ENCODE data around the gene FOXL2.

The FOXL2 gene

DNA sequence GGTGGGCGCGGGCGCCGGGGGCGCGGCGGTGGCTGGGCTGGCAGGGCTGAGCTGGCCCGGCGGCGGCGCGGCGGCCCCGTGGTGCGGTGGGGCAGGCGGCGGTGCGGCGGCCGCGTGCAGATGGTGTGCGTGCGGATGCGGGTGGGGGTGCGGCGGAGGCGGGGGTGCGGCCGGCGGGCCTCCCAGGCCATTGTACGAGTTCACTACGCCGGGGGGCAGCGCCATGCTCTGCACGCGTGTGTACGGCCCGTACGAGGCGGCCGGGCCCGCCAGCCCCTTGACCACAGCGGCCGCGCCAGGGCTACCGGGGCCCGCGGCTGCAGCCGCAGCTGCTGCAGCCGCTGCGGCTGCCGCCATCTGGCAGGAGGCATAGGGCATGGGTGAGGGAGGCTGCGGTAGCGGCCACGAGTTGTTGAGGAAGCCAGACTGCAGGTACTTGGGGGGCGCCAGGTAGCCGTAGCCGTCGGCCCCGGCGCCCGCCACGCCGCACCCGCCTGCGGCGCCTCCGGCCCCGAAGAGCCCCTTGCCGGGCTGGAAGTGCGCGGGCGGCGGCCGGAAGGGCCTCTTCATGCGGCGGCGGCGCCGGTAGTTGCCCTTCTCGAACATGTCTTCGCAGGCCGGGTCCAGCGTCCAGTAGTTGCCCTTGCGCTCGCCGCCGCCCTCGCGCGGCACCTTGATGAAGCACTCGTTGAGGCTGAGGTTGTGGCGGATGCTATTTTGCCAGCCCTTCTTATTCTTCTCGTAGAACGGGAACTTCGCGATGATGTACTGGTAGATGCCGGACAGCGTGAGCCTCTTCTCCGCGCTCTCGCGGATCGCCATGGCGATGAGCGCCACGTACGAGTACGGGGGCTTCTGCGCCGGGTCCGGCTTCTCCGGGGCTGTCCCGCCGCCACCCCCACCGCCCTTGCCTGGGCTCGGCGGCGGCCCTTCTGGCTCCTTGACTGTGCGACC, 951 bp downstream of the FOXL2 start:
- peak; percentile 56 for DNase-seq (ENCODE audit: low spot score)

DNA sequence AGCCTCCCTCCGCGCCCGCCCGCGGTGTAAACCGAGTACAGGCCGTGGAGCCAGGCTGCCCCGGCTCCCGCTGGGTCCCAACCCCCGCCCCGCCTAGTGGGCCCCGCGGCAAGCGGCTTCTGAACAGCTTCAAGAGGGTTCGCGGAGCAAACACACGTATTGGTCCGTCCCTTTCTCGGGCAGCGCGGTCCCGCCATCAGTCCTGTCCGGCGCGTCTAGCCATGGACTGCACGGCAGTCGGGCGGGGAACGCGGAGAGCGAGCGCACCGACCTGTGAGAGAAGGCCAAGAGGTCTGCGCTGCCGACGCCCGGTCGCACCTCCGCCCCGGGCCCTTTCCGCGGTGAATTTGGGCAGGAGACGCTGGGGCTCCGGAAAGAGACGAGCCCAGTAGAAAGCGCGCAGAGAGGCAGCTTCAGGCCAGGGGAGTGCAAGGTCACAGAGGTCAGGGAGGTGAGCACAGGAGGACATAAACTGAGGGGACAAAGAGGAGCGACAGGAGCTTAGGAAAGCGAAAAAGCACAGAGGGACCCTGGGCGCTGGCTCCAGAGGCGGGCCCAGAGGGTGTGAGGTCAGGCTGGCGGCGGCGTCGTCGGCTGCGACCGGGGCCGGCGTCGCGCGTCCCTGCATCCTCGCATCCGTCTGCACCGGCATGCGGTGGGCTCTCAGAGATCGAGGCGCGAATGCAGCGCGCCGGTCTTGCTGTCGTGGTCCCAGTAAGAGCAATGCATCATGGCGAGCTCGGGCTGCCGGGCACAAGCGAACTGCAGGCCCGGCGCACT, 1.8 kb downstream of the FOXL2 start:
- no peak for DNase-seq (ENCODE audit: low spot score)

DNA sequence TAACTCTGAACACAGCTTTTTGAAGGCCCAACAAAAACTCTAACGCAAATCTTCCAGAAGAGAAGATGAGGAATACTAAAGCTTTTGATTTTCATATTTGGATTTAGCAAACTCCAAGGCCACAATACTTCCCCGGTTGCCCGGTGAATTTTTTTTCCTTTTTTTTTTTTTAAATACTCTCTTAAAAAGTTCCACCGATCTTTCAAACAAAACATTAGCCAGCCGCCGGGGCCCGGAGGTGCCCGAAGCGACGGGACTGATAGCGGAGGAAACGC, 2.3 kb downstream of the FOXL2 start:
- no peak for DNase-seq (ENCODE audit: low spot score)

DNA sequence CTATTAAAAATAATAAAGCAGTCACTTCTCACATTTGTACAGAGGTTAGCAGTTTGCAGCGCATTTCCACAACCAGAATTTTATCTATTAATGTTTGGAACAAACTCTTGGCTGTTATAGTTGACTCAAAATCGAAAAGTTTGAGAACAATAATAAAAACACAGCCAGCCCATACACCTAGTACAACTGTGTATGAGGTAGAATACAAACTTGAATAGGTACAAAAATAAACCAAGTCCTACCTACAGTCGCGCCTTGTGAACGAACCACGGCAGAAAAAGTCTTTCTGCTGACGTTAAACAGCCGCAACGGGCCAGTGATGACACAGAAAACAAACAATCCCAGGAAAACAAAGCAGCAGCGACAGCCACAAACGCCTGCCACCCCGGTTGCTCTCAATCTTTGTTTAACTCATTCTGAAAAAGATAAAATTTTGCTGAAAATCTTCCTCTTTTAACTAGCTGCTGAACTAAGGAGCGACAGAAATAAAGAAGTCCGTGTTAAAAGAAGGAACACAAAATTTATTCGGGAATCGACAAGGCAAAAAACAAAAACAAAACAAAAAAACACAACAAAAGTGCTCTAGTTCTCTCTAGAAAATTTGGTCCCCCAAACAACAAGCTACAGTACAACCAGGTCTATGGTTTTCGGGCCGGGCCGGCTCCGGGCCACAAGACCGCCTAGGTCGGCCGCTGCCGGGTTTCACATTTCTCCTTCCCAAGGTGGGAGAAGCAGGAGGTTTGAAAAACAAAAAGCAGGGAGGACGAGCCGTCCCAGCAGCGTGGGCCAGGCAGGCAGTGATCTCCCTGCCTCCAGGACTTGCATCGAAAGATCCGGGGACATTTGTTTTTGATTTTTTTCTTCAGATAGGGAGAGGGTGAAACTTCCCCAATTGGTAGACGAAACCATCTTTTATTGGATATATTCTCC, 2.9 kb downstream of the FOXL2 start:
- DNase-seq (ENCODE audit: low spot score): no peak

DNA sequence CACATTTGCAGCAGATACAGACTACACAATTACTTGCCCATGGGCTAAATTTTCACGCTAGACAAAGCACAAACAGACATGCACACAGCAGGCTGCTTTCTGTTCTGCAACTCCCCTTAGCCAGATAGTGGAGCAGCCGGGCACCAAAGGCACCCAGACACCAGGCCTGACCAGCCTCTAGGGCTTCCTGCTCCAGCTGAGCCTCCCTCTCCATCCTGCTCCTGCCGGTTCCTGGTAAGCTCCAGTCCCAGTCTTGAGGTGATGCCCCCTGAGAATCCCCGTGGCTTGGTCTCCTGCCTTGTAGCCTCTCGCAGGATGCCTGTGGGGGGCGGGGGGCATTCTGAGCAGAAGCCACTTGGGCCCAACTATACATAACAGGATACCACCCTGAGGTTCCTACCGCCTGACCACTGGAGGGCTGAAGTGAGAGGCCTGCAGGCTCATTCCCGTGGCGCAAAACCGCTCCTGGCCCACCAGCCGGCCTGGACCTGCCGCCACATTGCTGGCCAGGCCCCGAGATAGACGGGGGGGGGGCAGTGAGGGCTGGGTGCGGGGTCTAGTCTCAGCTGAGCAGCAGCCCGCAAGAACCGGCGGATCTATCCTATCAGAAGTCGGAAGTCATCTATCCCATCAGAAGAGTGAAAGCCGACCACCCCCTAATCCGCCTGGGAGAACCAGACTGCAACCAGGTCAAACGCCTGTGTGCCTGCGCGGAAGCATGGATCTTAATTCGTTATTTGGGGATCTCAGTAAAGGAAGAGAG, 3.9 kb downstream of the FOXL2 start:
- no peak for DNase-seq (ENCODE audit: low spot score)

DNA sequence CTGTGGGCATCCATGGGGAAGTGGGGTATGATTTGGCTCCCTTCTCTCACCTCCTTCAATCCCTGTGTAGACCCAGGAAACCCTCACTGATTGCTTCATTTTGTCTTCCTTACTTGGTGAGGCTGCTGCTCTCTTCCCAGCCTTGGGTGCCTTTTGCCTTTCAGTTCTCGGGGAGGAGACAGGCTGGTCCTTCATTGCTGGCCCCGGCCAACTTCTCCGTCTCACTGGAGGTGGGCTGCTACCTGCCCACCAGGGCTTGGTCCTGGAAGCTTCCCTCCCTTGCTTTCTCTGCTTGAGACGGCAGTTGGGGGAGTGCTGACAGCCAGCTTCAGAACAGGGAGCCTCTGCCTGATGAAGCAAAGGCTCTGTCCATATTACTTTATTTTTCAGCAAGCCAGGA, 4.7 kb downstream of the FOXL2 start:
- no peak for DNase-seq (ENCODE audit: low spot score)

DNA sequence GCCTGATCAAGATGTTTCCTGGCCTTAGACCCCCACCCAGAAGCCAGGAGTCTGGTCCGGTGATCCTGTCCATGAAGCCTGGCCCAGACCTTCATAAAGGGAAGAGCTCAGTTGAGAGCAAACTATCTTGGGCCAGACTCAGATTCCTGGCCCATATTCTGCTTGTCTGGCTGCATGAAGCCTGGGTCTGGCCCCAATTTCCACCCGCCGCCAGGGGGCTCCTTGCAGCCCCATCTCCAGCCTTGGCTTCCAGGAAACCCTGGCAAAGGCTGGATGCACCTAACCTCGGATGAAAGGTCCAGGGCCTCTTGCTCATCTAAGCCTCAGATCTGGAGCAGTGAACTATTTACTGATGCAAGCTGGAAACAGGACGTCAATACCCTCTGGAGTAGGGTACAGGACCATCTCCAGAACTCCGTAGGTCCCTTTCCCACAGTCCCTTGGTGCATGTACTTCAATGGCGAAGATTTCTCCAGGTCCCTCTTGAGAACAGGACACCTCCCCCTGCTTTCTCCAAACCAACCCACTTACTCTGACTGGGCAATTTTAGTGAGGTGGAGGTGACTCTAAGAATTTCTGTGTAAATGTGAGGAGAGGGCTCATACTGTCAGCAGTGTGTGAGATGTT, 5.6 kb downstream of the FOXL2 start:
- no peak for DNase-seq (ENCODE audit: low spot score)

DNA sequence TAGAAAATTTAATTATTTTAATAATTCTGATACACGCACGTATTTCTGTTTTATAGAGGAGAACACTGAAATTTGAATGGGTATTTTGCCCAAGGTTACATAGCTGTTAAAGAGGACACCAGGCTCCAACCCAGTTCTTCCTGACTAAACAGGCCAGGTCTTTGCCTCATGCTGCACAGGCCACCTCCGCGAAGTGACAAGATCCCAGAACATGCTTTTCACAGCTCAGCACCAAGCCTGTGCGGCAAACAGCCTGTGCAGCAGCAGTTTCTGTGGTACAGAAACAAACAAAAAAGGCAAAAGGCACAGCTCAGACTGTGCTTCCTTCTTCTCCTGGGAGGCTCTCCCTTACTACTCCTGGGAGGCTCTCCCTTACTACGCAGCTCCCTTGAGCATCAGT, 6.5 kb downstream of the FOXL2 start:
- DNase-seq (ENCODE audit: low spot score): no peak

DNA sequence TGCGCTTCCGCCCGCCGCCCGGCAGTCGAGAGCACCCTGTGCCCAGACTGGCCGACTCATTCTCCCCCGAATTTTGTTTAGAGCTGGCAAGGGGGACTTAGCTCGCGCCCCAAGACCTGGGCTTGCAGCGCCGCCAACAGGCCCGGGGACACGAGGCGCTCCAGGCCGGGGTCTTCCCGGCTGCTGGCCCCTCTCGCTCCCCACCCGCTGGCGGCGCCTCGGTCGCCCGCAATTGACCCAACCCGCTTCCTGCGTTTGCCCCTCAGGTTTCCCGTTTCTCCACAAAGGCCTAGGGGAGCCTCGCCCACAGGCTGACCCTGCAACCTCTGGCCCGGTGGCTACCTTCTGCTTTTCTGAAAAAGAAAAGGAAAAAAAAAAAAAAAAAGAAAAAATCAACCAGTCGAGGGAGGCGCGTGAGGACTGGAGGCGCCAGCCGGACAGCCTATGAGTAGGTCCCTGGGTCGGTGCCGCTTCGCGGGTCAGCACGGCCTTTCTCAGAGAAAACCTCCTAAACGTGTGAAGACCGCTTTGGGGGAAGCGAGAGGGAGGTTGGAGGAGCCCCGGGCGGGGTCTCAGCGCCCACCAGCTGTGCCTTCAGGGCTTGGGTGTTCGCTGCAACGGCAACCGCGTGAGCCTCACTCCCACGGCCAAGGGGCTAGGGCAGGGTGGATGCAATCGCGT, 7.2 kb downstream of the FOXL2 start:
- no peak for DNase-seq (ENCODE audit: low spot score)

DNA sequence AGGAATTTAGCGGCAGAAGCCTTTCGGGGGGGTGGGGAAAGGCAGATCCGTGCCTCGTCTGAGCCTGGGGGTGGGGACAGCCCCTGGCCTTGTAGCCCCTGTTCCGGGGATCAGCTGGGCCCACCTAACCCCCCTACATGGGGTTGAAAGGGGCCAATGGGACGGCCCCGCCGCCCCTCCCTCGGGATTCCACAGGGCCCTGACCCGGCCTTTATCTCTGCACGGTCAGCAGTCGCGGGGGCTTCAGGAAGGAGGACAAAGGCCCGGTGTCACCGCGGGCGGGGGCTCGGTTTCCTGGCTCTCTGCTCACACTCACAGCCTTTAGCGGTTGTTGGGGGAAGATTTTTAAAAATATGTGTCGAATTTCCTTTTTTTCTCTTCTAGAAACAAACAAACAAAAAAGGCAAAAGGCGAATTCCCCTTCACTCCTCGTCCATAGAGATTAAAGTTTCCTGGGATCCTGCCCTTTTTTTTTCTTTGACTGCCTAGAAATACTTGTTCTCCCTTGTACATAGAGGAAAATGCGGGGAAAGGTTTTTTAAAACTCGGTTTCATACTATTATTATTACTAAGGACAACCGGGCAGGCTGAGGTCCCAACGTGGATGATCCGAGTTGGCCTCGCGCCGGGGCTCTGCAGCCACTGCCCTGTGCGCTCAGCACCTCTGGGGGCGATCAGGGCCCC, 7.9 kb downstream of the FOXL2 start:
- DNase-seq (ENCODE audit: low spot score): no peak

DNA sequence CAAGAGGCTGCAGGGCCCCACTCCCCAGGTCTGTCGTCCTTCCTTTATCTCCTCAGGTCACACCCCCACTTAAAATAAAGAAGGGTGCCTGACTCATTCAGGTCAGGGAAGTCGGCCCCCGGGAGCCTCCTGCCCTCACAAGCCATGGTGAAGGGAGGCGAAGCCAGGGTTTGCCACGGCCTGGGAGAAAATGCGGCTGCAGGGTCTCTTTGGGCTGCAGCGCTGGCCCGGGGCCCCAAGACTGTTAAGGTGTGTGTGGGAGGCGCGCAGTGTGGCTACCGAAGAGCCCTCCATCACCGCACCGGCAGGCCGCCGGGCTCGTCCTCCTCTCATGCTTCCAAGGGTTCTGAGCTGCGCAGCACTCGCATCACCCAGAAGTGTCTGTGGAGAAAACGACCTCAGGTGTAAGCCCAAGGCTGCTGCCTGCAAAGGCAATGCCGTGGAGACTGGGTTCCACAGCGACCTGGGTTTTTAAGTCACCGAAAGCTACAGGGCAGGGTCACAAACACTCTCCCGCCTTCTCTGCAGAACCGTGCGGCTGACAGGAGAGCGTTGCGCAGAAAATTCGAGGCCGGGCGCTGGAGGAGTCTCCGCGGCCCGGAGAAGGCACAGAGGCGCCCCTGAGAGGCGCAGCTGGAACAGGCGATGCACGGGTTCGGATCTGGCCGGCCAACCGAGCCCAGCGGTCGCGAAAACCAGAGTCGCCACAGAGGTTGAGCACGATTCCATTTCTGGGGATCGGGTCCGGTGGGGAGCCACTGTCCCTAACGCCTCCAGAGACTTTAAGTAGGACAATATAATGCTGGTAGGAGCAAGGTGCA, 8.7 kb downstream of the FOXL2 start:
- DNase-seq (ENCODE audit: low spot score): no peak

DNA sequence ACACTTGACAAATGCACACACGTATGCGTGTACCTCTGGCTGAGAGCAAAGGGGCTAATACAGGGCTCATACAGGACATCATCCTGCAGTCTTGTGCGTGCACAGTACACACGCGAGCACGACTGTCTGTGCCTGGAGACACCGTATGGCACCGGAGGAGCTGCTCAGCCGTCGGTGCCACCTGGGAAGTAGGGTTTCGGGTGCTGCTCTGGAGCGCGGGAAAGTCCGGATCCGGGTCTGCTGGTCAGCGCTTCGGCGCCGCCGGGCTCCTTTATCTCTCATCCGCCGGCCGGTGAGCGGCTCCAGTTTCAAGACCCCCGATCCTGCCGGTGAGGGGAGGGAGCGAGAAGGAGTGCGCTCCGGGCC, 9.3 kb downstream of the FOXL2 start:
- no peak for DNase-seq (ENCODE audit: low spot score)

DNA sequence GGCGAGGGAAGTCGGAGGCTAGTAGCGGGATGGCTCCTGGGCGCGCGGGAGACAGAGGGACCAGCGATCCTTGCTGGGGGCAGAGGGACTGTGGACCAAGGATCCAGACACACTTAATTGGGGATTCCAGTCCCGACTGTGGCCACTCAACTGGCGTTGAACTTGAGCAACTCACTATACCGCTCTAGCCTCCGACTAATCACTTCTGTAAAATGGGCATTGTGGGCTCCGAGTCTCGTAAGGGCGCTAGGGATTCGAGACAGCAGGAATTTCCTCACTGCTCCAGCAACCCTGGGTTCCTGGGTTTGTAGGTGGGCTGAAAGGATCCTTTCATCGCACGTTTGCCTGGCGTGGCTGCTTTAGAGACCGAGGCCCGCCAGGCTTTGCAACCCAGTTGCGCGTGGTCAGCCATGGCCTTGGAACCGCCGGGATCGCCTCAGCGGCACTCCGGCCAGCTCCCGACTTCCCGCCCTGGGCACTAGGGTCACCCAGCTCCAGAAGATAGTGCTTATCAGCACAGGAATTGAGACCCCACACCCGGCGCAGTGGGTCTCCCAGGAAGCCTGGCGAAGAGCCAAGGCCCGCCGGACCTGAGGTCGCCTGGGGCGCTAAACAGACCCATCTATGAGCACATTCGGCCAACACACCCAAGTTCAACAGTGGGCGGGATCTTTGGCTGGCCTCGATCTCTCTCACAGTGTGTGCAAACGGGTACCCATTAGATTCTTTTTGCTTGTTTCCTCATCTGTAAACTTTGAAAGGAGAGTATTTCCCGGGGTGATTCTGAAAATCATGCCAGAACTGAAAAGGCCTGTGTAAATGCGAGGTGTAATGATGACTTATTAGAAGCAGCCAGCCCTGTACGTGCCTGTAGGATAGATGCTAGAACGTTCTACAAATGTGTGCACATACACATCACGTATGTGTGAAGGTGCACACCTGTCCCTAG, 9.9 kb downstream of the FOXL2 start:
- DNase-seq (ENCODE audit: low spot score): no peak

DNA sequence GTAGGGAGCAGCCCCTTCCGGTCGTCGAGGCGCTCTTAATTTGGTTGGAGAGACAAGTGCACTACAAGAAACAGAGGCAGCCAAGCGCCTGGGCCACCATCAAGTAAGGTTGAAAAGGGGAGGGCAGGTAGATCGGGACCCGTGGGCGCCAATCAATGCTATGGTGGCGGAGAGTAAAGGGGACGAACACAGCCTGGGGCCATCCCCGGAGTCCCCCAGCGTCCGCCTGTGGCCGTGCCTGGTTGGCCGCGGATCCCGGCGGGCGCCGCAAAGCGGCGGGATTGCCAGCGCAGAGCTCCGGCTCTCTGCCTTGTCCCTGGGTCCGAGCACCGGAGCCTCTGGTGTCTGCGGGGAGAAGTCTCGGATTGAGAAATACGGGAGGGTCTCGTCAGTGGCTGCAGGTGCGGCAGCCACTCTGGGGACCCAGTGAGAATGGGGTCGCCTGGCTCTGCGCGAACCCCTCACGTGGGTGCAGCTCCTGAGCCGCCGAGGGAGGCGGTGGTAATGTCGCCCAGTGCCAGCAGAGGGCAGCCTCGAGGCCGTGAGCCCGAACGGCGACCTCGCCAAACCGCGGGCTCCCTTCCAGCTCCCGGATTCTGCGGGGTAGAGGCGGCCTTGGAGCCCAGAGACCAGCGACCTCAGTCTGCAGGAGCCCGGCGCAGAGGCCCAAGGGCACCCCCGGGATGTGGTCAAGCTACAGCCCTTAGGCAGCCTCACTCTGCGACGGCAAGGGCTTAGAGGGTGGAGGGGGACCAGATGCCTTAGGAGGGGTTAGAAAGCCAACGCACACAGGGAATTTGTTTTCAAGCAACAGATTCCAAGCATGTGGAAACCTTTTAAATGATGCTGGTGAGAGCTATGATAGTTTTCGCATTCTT, 10.8 kb downstream of the FOXL2 start:
- peak; percentile 95 for DNase-seq (ENCODE audit: low spot score)

DNA sequence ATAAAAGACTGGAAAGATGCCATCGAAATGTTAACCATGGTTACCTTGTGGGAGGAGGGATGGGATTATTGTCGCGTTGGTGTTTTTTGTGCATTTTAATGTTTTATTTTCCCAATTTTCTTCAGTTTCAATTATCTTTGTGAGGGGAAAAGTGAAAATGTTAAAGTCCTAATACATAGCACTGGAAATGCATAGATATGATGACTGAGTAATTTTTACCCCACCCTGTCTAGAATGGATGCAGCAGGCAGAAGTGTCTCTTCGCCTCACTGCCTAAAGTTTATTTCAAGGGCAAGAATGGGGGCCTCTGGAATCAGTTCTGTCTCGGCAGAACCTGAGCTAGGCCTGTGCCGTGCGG, 11.5 kb downstream of the FOXL2 start:
- DNase-seq (ENCODE audit: low spot score): no peak

DNA sequence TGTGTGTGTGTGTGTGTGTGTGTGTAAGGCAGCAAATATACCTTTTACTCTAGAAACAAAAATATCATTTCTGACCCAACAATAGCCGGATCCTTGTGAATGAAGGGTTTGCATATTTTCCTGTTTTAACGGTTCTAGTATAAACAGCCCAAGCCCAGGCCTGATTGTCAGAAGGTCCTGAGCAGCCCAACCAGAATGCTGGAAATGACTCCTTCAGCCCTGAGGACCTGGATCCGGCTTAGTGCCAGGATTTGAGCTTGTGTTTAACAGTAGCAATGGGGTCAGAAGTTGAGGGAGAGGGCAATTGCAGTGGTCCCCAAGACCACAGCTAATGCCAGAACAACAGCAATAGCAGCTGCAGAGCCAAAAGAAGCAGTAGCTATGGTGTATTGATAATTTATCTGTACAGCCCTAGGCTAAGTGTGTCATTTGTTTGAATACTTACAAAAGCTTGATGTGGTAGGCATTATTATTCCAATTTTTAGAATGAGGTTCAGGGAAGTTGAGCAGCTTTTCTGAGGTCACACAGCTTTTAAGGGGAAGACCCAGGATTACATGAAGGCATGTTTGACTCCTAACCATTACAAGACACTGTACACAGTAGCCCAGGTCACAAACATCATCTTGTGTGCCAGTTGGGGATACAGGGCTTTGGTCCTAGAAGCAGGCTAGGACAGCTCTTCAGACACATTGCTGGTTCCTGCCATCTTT, 12.8 kb downstream of the FOXL2 start:
- DNase-seq (ENCODE audit: low spot score): no peak

Data from AG20443 (cell line).